Small intestine (tissue), 7 donors: ENCODE results near the gene KHDC3L. TPM values are rescaled to one million over a fixed set of nuclear protein-coding genes. Genes with fewer than 3 reads are reported as not detected.

Source experiments
- DNase-seq, 2 donors: peaks; one replicate each; pipeline versions ENCODE4 v3.0.0 to v3.0.0-alpha.2; 2013
- FAIRE-seq: peaks from 2 replicates; lab custom pipeline; 2012; peaks lifted over from hg19 to GRCh38; lab: Jason Lieb, UNC
- H3K27ac ChIP-seq, 3 donors: one replicate each; pipeline ENCODE4 v1.5.1; 2013; ENCODE audit warnings: low read length in 2 of 3, mild to moderate bottlenecking in 2 of 3, control low read depth in 1 of 3, inconsistent platforms in 1 of 3, low read depth in 1 of 3, moderate library complexity in 1 of 3
- H3K27me3 ChIP-seq, 3 donors: one replicate each; pipeline ENCODE4 v1.6.1; 2013; ENCODE audit warnings: low read length in 3 of 3, inconsistent platforms in 1 of 3; ENCODE audit not compliant: control insufficient read depth in 3 of 3, insufficient read depth in 3 of 3
- H3K36me3 ChIP-seq, 3 donors: one replicate each; pipeline ENCODE4 v1.6.1; 2013; ENCODE audit warnings: low read length in 3 of 3, inconsistent platforms in 1 of 3, low read depth in 1 of 3, mild to moderate bottlenecking in 1 of 3, moderate library complexity in 1 of 3; ENCODE audit not compliant: control insufficient read depth in 3 of 3, insufficient read depth in 2 of 3
- H3K4me1 ChIP-seq, 3 donors: one replicate each; pipeline ENCODE4 v1.6.1; 2013; ENCODE audit warnings: low read length in 2 of 3, inconsistent platforms in 1 of 3, low read depth in 1 of 3, mild to moderate bottlenecking in 1 of 3, moderate library complexity in 1 of 3; ENCODE audit not compliant: control insufficient read depth in 3 of 3, insufficient read depth in 2 of 3
- H3K4me3 ChIP-seq, 3 donors: one replicate each; pipeline ENCODE4 v1.5.1; 2013; ENCODE audit warnings: low read length in 3 of 3, control low read depth in 1 of 3, inconsistent platforms in 1 of 3, low read depth in 1 of 3, mild to moderate bottlenecking in 1 of 3, moderate library complexity in 1 of 3
- H3K9me3 ChIP-seq, 2 donors: one replicate each; pipeline ENCODE4 v1.6.1; 2013; ENCODE audit warnings: low read depth in 1 of 2, low read length in 1 of 2; ENCODE audit not compliant: control insufficient read depth in 2 of 2, insufficient read depth in 1 of 2
- WGBS, 3 donors: extraction: QIAGEN DNeasy Blood & Tissue Kit; methylation state at CpG; one replicate each; pipeline ENCODE4 v1.1.7; 2013; 5-methylcytosine and 5-hydroxymethylcytosine counted together
- polyA plus RNA-seq, 4 donors: library from polyadenylated mRNA; stranded (reverse) in 3 of 4; unstranded in 1 of 4; fragments of 200-250 nt in 3 of 4; fragments of 120-200 nt in 1 of 4; gene quantifications; one replicate each; pipeline versions ENCODE4 v1.2.1 to v1.2.3, GENCODE V29; 2013
- donor health status: healthy with polysubstance abuse.
- donor health status: control.
- donor health status: control.
- donor health status: Bipolar disorder and iron deficiency.
- donor health status: healthy.

Gene KHDC3L
- polyA plus RNA-seq, 4 donors, result not detected

DNA sequence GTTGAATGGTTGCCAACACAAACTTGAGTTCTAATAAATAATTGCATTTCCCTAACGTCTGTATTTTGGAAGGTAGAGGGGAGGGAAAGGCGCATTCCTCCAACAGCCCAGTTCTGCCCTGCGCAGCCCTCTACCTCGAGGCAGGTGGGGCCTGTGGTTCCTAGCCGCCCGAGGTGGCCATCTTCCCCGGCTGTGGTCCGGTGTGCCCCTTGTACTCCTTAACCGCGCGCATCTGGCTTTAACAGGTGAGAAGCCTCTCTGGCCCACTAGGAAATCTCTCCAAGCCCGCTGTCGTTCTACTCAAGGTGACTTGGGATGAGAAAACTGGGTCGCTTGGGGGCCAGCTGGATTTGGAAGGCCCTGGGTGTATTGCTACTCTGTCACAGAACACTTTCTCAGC is 1.7 kb downstream of the KHDC3L start:
- no peak for FAIRE-seq

DNA sequence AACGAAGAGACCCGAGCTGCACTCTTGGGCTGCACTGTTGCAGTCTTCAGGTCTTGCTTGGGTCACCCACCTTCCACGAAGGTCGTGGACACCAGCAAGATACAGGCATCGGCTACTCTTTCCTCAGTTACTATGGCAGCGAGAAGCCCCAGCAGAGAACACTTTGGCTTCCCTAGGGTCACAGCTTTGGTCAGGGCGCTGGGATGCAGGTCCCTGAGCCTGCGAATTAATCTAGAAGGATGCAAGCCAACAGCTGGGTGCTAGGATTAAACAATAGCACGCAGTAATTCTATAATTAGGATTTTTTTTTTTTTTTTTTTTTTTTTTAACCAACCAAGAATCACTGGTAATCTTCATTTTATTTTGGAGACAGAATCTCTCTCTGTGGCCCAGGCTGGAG is 2.1 kb downstream of the KHDC3L start:
- no peak for FAIRE-seq
- no peak overlapping the region for H3K27ac ChIP-seq
- no peaks in the 10 kb centered on the region for H3K27me3 ChIP-seq
- no peak overlapping the region for H3K4me3 ChIP-seq
- DNase-seq, result no peak
- H3K4me1 ChIP-seq, result no peaks in the 10 kb centered on the region
- 92 to 93% (median 92%) methylated on average over 9 of the region's 9 CpGs for WGBS, 3 donors
- H3K36me3 ChIP-seq, result no peaks in the 10 kb centered on the region
- peaks cover 0 to 9% of the 10 kb centered on the region in 2 donors for H3K9me3 ChIP-seq

More for the DNA sequence above, 1.7 kb downstream of the KHDC3L start:
- Histone ChIP-seq H3K4me3 (no peak overlapping the region), H3K36me3 (no peaks in the 10 kb centered on the region), H3K27ac (no peak overlapping the region), H3K27me3 (no peaks in the 10 kb centered on the region), H3K9me3 (peaks cover 0 to 9% of the 10 kb centered on the region in 2 donors), H3K4me1 (no peaks in the 10 kb centered on the region)
- WGBS, 3 donors, result 88 to 91% (median 90%) methylated on average over 14 of the region's 14 CpGs
- no peak for DNase-seq

DNA sequence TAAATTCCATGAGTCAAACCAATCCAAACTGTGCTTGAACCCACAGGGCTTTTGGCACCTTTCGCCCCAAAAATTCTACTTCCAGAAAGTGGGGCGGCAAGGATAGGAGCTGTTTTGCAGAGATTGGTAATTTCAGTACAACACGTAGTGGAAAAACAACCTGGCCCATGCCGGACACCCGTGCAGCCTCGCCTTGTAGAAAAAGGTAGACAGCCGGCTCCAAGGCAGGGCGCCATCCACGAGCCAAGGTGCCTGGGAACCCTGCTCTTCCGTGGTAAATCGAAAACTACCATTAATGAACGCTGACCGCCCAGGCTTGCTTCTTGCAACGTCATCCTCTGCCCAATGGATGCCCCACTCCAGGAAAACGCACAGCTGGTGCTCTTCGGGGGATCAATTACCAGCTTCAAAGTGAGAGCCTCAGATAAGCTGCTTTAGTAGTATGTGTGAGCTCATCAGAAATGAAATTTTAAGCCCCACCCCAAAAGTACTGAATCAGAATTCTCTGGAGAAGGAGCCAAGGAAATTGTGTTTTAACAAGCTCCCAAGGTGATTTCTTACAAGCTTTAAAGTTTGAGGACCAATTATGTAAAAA is 5.4 kb downstream of the KHDC3L start:
- DNase-seq, result no peak
- no peak for FAIRE-seq
- 67 to 73% (median 71%) methylated on average over 16 of the region's 16 CpGs for WGBS, 3 donors

DNA sequence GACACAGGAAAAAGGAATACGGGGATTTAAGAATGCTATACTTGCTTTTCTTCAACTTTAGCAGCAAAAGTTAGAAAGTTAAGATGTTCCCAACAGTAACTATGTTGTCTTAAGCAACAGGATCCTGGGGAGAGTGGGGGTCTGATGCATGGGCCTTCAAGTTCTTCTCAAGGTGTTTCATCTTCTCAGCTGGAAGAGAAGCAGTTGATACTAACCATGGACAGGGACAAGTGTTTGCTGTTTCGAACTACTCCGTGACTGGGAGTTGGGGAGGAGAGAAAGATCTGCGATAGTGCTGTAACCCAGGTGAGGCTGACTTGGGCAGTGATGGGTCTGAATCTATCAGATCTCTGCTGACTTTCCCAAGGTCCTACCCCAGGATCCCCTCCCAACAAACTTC is 6.2 kb downstream of the KHDC3L start:
- FAIRE-seq, result no peak
- 84 to 92% (median 85%) methylated on average over 4 of the region's 4 CpGs for WGBS, 3 donors
- no peak overlapping the region for H3K27ac ChIP-seq

More for the DNA sequence above, 5.4 kb downstream of the KHDC3L start:
- no peaks in the 10 kb centered on the region for H3K4me1 ChIP-seq
- H3K36me3 ChIP-seq, result no peaks in the 10 kb centered on the region
- peaks cover 0 to 27% of the 10 kb centered on the region in 2 donors for H3K9me3 ChIP-seq
- H3K4me3 ChIP-seq, result no peak overlapping the region
- H3K27ac ChIP-seq, result no peak overlapping the region
- no peaks in the 10 kb centered on the region for H3K27me3 ChIP-seq

DNA sequence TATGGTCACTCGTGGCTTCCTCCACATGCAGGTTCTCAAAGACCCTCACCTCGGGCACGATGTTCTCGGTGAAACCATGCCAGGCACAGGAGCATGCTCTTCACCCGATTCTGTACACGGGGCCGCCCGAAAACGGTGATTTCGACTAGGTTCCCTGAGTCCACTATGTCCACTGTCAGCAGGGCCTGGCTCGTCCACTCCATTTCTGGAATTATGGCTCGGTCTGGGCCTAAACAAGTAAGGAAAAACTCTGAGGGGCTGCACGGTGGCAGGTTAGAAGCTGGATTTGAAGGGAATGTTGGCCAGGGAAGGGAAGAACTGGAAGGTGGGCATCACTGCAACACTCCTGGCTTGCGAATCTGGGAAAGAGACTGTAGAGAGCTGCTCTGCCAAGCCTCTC is 6.7 kb downstream of the KHDC3L start:
- 91 to 94% (median 91%) methylated on average over 14 of the region's 14 CpGs for WGBS, 3 donors
- H3K27me3 ChIP-seq, result no peaks in the 10 kb centered on the region
- no peak for FAIRE-seq
- H3K4me1 ChIP-seq, result no peaks in the 10 kb centered on the region
- H3K4me3 ChIP-seq, result no peak overlapping the region
- H3K36me3 ChIP-seq, result no peaks in the 10 kb centered on the region
- DNase-seq, result no peak
- peaks cover 0 to 22% of the 10 kb centered on the region in 2 donors for H3K9me3 ChIP-seq
- no peak overlapping the region for H3K27ac ChIP-seq

More for the DNA sequence above, 6.2 kb downstream of the KHDC3L start:
- Histone ChIP-seq H3K9me3 (peaks cover 0 to 22% of the 10 kb centered on the region in 2 donors), H3K4me3 (no peak overlapping the region), H3K4me1 (no peaks in the 10 kb centered on the region), H3K27me3 (no peaks in the 10 kb centered on the region), H3K36me3 (no peaks in the 10 kb centered on the region)
- no peak for DNase-seq

DNA sequence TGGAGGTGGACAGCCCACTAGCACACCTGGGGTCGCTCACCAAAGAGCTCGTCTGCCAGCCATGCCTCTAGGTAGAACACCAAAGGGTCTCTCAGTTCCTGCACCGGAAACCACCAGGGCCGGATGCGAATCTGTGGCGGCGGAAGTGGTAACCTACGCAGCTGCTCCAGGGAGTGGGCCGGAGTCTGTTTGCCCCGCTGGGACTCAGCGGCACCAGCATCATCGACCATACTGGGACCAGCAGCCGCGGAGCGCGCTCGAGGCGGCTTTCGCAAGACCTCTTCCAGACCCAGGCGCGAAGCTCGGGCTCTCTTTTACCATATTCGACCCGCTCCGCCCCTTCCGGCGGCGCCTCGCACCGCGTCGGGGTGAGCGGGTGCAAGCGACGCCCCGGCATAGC is 7.1 kb downstream of the KHDC3L start, which contains the start of gene OOEP:
Gene OOEP (minus strand): TSS at position 335 of the 400 bp plus-strand sequence. CDS start 105 bp downstream, at position 230.
- WGBS, 3 donors, result 97 to 98% (median 97%) methylated on average over 34 to 36 of the region's 36 CpGs
- Histone ChIP-seq H3K4me3 (no peak within 1 kb of the TSS), H3K4me1 (no peaks in the 10 kb centered on the region), H3K36me3 (no peaks in the 10 kb centered on the region), H3K27ac (no peak within 1 kb of the TSS), H3K27me3 (no peaks in the 10 kb centered on the region), H3K9me3 (peaks cover 0 to 22% of the 10 kb centered on the region in 2 donors)
- DNase-seq (no peak), FAIRE-seq (no peak)

DNA sequence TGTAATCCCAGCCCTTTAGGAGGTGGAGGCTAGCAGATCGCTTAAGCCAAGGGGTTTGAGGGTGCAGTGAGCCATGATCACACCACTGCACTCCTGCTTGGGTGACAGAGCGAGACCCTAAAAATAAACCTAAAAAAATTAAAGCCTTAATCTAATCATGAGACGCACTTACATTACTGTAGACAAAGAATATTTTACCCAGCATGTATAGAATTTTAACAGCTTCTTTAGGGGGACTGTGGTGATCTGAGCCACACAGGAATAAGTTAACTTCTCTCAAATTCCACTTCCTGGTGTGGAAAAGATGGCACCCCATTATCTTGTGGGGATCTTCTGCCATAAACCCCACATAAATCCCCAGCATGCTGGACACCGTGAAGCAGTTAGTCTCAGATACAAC is 9.5 kb downstream of the KHDC3L start:
- no peaks in the 10 kb centered on the region for H3K27me3 ChIP-seq
- peaks cover 0 to 22% of the 10 kb centered on the region in 2 donors for H3K9me3 ChIP-seq
- no peak for DNase-seq
- FAIRE-seq, result no peak
- no peak overlapping the region for H3K4me3 ChIP-seq
- H3K27ac ChIP-seq, result no peak overlapping the region
- no peaks in the 10 kb centered on the region for H3K36me3 ChIP-seq
- 92 to 94% (median 93%) methylated on average over 4 of the region's 4 CpGs for WGBS, 3 donors
- H3K4me1 ChIP-seq, result no peaks in the 10 kb centered on the region

DNA sequence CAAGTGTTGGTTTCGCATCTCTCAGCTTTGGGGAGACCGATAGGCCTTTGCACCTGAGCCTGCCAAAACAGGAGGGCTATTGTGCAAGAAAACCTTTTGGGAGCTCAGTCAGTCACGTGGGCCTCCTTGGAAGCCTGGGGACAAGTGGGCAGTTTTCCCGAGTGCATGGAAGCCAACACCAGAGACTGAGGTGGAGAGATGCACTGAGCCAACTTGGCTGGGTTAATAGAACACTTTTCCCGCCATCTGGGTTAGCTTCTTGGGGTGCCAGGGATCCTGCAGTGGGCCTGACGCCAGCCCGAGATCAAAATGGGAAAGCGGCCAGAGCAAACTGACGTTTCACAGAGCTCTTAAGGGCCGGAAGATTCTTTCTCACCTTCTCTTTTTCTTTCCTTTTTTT is 10.1 kb downstream of the KHDC3L start:
- H3K4me3 ChIP-seq, result no peak overlapping the region
- 85 to 91% (median 91%) methylated on average over 10 of the region's 10 CpGs for WGBS, 3 donors

DNA sequence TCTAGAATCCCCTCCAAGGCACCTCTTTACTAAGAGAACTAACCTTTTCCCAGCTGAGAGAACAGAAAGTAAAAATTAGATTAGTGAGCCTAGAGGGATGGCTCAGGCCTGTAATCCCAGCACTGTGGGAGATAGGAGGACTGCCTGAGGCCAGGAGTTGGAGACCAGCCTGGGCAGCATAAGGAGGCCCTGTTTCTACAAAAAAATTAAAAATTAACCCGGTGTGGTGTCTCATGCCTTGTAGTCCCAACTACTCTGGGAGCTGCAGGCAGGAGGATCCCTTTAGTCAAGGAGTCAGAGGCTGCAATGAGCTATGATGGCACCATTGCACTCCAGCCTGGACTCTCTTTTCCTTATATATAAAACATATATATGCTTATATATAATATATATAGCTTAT is 12.8 kb downstream of the KHDC3L start:
- DNase-seq (no peak), FAIRE-seq (no peak)
- no peak overlapping the region for H3K27ac ChIP-seq
- H3K4me1 ChIP-seq, result no peaks in the 10 kb centered on the region
- H3K4me3 ChIP-seq, result no peak overlapping the region
- 44 to 77% (median 68%) methylated on average over 1 of the region's 1 CpG for WGBS, 3 donors
- H3K36me3 ChIP-seq, result no peaks in the 10 kb centered on the region
- no peaks in the 10 kb centered on the region for H3K27me3 ChIP-seq
- peaks cover 0 to 22% of the 10 kb centered on the region in 2 donors for H3K9me3 ChIP-seq

More for the DNA sequence above, 10.1 kb downstream of the KHDC3L start:
- Histone ChIP-seq H3K36me3 (no peaks in the 10 kb centered on the region), H3K9me3 (peaks cover 0 to 22% of the 10 kb centered on the region in 2 donors), H3K4me1 (no peaks in the 10 kb centered on the region), H3K27ac (no peak overlapping the region), H3K27me3 (no peaks in the 10 kb centered on the region)
- DNase-seq (no peak), FAIRE-seq (no peak)
